OCI-LY7 (cell line): ENCODE results near the gene TFIP11. TPM values are rescaled to one million over a fixed set of nuclear protein-coding genes. Genes with fewer than 3 reads are reported as not detected.

Experiments
- BruUV-seq: library from RNA; stranded (reverse); fragments of 400-500 nt; replicated peaks from 2 replicates; lab custom pipeline; 2021; lab: Mats Ljungman, UMichigan
- CTCF ChIA-PET: fragments of 300-600 bp; sonication (Branson Sonifier 250); formaldehyde crosslinking; loops from one replicate; lab custom pipeline; 2022; ENCODE audit warnings: antibody characterized with exemption; ENCODE audit not compliant: unreplicated experiment; lab: Charles Lee
- POLR2A ChIA-PET: fragments of 300-600 bp; sonication (Branson Sonifier 250); formaldehyde crosslinking; loops from one replicate; lab custom pipeline; 2022; ENCODE audit warnings: antibody characterized with exemption; lab: Charles Lee
- DNase-seq: peaks from one replicate; pipeline ENCODE4 v3.0.0-alpha.2; 2015; ENCODE audit warnings: low spot score
- H2AFZ ChIP-seq: fragments of 200-600 bp; sonication (generic), shearing (Covaris generic); 2 replicates; pipeline ENCODE4 v1.6.1; 2014; ENCODE audit warnings: mild to moderate bottlenecking, antibody characterized with exemption, low read length, moderate library complexity
- H3K27ac ChIP-seq: fragments of 200-600 bp; sonication (generic); 2 replicates; pipeline ENCODE4 v1.5.1; 2014; ENCODE audit warnings: mixed run types, low read depth, mild to moderate bottlenecking, moderate library complexity, low read length, inconsistent platforms; ENCODE audit not compliant: poor library complexity, severe bottlenecking
- H3K36me3 ChIP-seq: fragments of 200-600 bp; sonication (generic); 2 replicates; pipeline ENCODE4 v1.6.1; 2014; ENCODE audit warnings: mild to moderate bottlenecking, antibody characterized with exemption, low read length, moderate library complexity, mixed read lengths; ENCODE audit not compliant: insufficient read depth
- H3K4me1 ChIP-seq: fragments of 200-600 bp; sonication (generic); 2 replicates; pipeline ENCODE4 v1.5.1; 2014; ENCODE audit warnings: mild to moderate bottlenecking, low read length; ENCODE audit not compliant: insufficient read depth, poor library complexity, severe bottlenecking
- H3K4me2 ChIP-seq: fragments of 200-600 bp; sonication (generic); 2 replicates; pipeline ENCODE4 v1.6.1; 2014; ENCODE audit warnings: mild to moderate bottlenecking, low read length
- H3K4me3 ChIP-seq: fragments of 200-600 bp; sonication (generic); 2 replicates; pipeline ENCODE4 v1.5.1; 2014; ENCODE audit warnings: mild to moderate bottlenecking, low read depth, low read length; ENCODE audit not compliant: poor library complexity, severe bottlenecking
- H3K79me2 ChIP-seq: fragments of 200-600 bp; sonication (generic); 2 replicates; pipeline ENCODE4 v1.6.1; 2016; ENCODE audit warnings: low read depth, mild to moderate bottlenecking, low read length, moderate library complexity, mixed read lengths; ENCODE audit not compliant: insufficient read depth
- H3K9me2 ChIP-seq: fragments of 200-600 bp; sonication (generic); 2 replicates; pipeline ENCODE4 v1.6.1; 2016; ENCODE audit warnings: mild to moderate bottlenecking, low read length, mixed read lengths; ENCODE audit not compliant: insufficient read depth
- H3K9me3 ChIP-seq: fragments of 200-600 bp; sonication (generic); 2 replicates; pipeline ENCODE4 v1.6.1; 2014; ENCODE audit warnings: mild to moderate bottlenecking, mixed run types, low read length, mixed read lengths
- H4K20me1 ChIP-seq: fragments of 200-600 bp; sonication (generic); 2 replicates; pipeline ENCODE4 v1.6.1; 2014; ENCODE audit warnings: mild to moderate bottlenecking, antibody characterized with exemption, low read length, moderate library complexity, mixed read lengths; ENCODE audit not compliant: insufficient read depth
- EZH2phosphoT487 ChIP-seq: fragments of 200-600 bp; sonication (generic); IDR thresholded peaks from 2 replicates; pipeline ENCODE4 v1.6.1; 2018; ENCODE audit warnings: low read depth, borderline replicate concordance, mild to moderate bottlenecking, mixed run types, antibody characterized with exemption, low read length, moderate library complexity, mixed read lengths
- intact Hi-C: fragments of 100-400 bp; cut with micrococcal nuclease; formaldehyde crosslinking; loops from one replicate; pipeline ENCODE4 v1.10.0; 2022; ENCODE audit not compliant: unreplicated experiment
- total RNA-seq, 2 experiments: library from RNA; depleted of rRNA in 1 of 2; stranded (reverse); fragments of >200 nt in 1 of 2; shearing (Covaris generic) in 1 of 2; gene quantifications; 2 replicates each; pipeline ENCODE4 v1.2.3, GENCODE V29; 2014 to 2022
- TF ChIP-seq, protein P1 (sequence below): fragments of 200-600 bp; sonication (generic); conservative IDR thresholded peaks from 2 replicates; pipeline ENCODE4 v1.5.1; 2014; ENCODE audit warnings: mild to moderate bottlenecking, antibody characterized with exemption, low read length, moderate library complexity, mixed read lengths

Gene TFIP11
- total RNA-seq, 2 experiments from 2014 or later: 45.2 to 54.5 TPM

DNA sequence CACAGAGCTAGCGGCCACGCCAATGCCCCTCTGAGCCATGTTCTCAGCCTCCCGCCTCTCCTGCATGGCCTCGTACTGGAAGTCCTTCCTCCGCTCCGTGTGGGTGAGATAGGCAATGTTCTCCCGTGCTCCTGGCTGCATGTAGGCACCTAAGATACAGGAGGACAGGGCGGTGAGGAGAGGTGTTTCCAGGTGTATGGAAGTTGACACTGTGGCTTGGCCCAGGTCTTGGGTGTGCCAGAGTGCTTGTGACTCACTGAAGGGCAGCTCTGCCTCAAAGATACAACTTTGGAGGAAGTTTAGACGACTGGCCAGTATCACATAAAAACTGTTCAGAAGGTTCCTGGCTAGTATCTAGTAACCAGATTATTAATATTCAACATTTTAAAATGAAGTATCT lies 20.1 kb downstream of the TFIP11 start:
- CTCF ChIA-PET: no interaction called here
- intact Hi-C loops: no loop called here

DNA sequence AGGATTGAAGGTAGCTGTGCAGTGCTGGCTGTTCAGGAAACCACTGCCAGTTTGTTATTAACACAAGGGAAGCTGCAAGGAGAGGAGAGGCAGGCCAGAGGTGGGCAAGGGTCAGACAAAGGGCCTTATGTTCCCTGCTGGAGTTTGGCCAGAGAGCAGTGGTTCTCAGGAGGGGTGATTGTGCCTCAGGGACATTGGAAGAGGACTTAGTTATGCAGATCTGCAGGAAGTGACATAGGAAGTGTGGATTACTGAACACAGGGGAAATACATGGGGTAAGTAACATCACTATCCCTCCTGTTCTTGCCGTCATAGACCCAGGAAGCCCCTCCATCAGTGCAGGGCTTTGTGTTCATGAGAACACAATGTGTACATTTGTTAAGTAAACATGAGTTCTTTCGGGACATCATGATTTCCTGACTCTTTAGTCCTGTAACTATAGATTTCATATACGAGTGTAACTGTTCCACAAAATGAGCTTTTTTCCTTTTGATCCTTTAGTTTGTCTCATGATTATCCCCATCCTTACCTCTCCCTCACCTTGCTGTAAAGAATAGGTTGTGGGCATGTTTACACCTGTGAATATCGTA lies 22.7 kb downstream of the TFIP11 start:
- no peak overlapping the region for H3K27ac ChIP-seq
- peaks cover 7% of the 10 kb centered on the region; the same call in 1 of the 2 replicates for H4K20me1 ChIP-seq
- intact Hi-C loops: no loop called here
- DNase-seq: no peak
- no peak overlapping the region for H3K4me3 ChIP-seq
- H3K79me2 ChIP-seq: peaks cover 23% of the 10 kb centered on the region
- H3K36me3 ChIP-seq: peaks cover 89% of the 10 kb centered on the region
- BruUV-seq: no TSS peak
- no peak overlapping the region for H3K4me2 ChIP-seq
- H3K4me1 ChIP-seq: peaks cover 31% of the 10 kb centered on the region
- H3K9me2 ChIP-seq: no peaks in the 10 kb centered on the region
- ChIA-PET POLR2A (interaction anchor here (0.6 kb wide), 1 partner anchor 50 kb away, joined by 3 read pairs; no protein-coding TSS in a partner anchor), CTCF (no interaction called here)
- TF ChIP-seq, protein P1, sequence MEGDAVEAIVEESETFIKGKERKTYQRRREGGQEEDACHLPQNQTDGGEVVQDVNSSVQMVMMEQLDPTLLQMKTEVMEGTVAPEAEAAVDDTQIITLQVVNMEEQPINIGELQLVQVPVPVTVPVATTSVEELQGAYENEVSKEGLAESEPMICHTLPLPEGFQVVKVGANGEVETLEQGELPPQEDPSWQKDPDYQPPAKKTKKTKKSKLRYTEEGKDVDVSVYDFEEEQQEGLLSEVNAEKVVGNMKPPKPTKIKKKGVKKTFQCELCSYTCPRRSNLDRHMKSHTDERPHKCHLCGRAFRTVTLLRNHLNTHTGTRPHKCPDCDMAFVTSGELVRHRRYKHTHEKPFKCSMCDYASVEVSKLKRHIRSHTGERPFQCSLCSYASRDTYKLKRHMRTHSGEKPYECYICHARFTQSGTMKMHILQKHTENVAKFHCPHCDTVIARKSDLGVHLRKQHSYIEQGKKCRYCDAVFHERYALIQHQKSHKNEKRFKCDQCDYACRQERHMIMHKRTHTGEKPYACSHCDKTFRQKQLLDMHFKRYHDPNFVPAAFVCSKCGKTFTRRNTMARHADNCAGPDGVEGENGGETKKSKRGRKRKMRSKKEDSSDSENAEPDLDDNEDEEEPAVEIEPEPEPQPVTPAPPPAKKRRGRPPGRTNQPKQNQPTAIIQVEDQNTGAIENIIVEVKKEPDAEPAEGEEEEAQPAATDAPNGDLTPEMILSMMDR: no peak
- no peak for TF ChIP-seq EZH2phosphoT487
- H3K9me3 ChIP-seq: no peaks in the 10 kb centered on the region
- H2AFZ ChIP-seq: no peak overlapping the region

More for the DNA sequence above, 20.1 kb downstream of the TFIP11 start:
- no peak for DNase-seq
- H3K4me2 ChIP-seq: no peak overlapping the region
- H3K9me3 ChIP-seq: no peaks in the 10 kb centered on the region
- H3K36me3 ChIP-seq: peaks cover 100% of the 10 kb centered on the region
- no peak overlapping the region for H2AFZ ChIP-seq
- BruUV-seq: no TSS peak
- H3K4me3 ChIP-seq: no peak overlapping the region
- no peak overlapping the region for H3K27ac ChIP-seq
- H3K4me1 ChIP-seq: peaks cover 11% of the 10 kb centered on the region
- POLR2A ChIA-PET: interaction anchor here (0.9 kb wide), 1 partner anchor 8 kb away, joined by 4 read pairs; the partner anchor contains the start of genes HPS4 and SRRD
- TF ChIP-seq, protein P1: no peak
- no peak for TF ChIP-seq EZH2phosphoT487
- no peaks in the 10 kb centered on the region for H3K79me2 ChIP-seq
- H3K9me2 ChIP-seq: no peaks in the 10 kb centered on the region
- no peaks in the 10 kb centered on the region for H4K20me1 ChIP-seq

- TF ChIP-seq EZH2phosphoT487: no peak
- TF ChIP-seq, protein P1: no peak
- DNase-seq: no peak
- ChIA-PET POLR2A (no interaction called here), CTCF (no interaction called here)
- Histone ChIP-seq H3K4me2 (no peak overlapping the region), H3K79me2 (peaks cover 34% of the 10 kb centered on the region), H3K36me3 (peaks cover 74% of the 10 kb centered on the region), H3K9me3 (no peaks in the 10 kb centered on the region), H3K27ac (no peak overlapping the region), H3K4me3 (no peak overlapping the region), H3K9me2 (no peaks in the 10 kb centered on the region), H3K4me1 (peaks cover 32% of the 10 kb centered on the region), H2AFZ (no peak overlapping the region), H4K20me1 (peaks cover 7% of the 10 kb centered on the region; the same call in 1 of the 2 replicates)
- intact Hi-C loops: no loop called here
- no TSS peak for BruUV-seq
Observed at GRCh38 chr22:26487996-26488395, 24.3 kb downstream of the TFIP11 start.
